ENCODE data around the gene PPIL4.

DNA sequence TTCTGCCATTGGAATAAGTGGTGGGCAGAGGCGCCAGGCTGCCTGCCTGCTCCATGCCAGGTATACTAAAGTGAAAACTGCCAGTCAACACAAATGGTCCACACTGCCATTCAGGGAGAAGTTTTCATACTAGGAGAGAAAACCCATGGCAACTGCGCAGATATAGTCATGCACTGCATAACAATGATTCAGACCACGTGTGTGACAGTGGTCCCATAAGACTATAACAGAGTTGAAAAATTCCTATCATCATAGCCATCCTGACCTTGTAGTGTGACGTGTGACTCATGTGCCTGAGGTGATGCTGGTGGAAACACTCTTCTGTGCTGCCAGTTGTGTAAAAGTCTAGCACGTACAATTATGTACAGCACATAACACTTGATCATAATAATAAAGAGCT is 86.1 kb downstream of the PPIL4 start:
- no peak for TF ChIP-seq POLR2A (IDR thresholded peaks at IDR 0.05)
- TF ChIP-seq, protein P1, sequence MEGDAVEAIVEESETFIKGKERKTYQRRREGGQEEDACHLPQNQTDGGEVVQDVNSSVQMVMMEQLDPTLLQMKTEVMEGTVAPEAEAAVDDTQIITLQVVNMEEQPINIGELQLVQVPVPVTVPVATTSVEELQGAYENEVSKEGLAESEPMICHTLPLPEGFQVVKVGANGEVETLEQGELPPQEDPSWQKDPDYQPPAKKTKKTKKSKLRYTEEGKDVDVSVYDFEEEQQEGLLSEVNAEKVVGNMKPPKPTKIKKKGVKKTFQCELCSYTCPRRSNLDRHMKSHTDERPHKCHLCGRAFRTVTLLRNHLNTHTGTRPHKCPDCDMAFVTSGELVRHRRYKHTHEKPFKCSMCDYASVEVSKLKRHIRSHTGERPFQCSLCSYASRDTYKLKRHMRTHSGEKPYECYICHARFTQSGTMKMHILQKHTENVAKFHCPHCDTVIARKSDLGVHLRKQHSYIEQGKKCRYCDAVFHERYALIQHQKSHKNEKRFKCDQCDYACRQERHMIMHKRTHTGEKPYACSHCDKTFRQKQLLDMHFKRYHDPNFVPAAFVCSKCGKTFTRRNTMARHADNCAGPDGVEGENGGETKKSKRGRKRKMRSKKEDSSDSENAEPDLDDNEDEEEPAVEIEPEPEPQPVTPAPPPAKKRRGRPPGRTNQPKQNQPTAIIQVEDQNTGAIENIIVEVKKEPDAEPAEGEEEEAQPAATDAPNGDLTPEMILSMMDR (IDR thresholded peaks at IDR 0.05), result no peak
